GM12872 (cell line): ENCODE data around the gene SPATA20.

Experiments
- CTCF ChIP-seq: IDR thresholded peaks from 3 replicates; pipeline ENCODE4 v1.5.1; 2011; ENCODE audit warnings: low read depth, mild to moderate bottlenecking, low read length, moderate library complexity; ENCODE audit not compliant: insufficient read depth

The SPATA20 gene

GRCh38 chr17:50577451-50577954 is 30.5 kb downstream of the SPATA20 start:
- TF ChIP-seq CTCF = no peak

GRCh38 chr17:50578173-50578572 is 31.2 kb downstream of the SPATA20 start:
- no peak for TF ChIP-seq CTCF

- no peak for TF ChIP-seq CTCF
Observed at GRCh38 chr17:50579399-50579798, 32.4 kb downstream of the SPATA20 start.

GRCh38 chr17:50580646-50581045 is 33.7 kb downstream of the SPATA20 start:
- TF ChIP-seq CTCF = no peak

GRCh38 chr17:50581316-50581715 is 34.3 kb downstream of the SPATA20 start:
- TF ChIP-seq CTCF = no peak

- no peak for TF ChIP-seq CTCF
Observed at GRCh38 chr17:50582741-50583140, 35.8 kb downstream of the SPATA20 start.

- no peak for TF ChIP-seq CTCF
Observed at GRCh38 chr17:50583641-50584040, 36.7 kb downstream of the SPATA20 start.
